Keratinocyte (primary cell): ENCODE data around the gene UBA6.

Source experiments
- EZH2 ChIP-seq: IDR thresholded peaks from one replicate; pipeline ENCODE4 v1.6.1; 2012; ENCODE audit warnings: inconsistent platforms, mild to moderate bottlenecking, low read length, moderate library complexity
- TF ChIP-seq, protein P1 (sequence below), 3 experiments: IDR thresholded peaks in 1 of 3; conservative IDR thresholded peaks in 1 of 3; optimal IDR thresholded peaks in 1 of 3; 2 replicates in 2 of 3; 3 replicates in 1 of 3; pipeline versions ENCODE3 to v1.5.1; 2011; ENCODE audit warnings: low read length in 3 of 3, mild to moderate bottlenecking in 3 of 3, moderate library complexity in 2 of 3, control low read depth in 1 of 3, inconsistent platforms in 1 of 3; ENCODE audit not compliant: insufficient read depth in 2 of 3; ENCODE audit errors: extremely low read depth in 1 of 3

DNA sequence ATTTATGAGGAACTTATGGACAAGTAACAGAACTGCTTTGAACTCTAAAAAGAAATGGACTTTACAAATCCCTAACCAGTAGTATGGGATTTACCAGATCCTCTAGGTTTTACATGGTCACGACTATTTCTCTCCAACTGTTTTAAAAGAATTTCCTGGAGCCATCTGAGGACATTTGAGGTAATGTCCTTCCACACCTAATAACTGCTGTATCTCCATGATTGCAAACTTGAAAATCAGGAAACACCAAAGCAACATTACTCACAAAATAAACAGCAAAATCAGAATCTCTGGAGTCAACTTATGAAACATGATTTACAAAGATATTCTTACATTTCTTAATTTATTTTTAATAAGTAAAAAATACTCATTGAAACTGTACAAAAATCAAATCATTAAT is 84.5 kb downstream of the UBA6 start:
- TF ChIP-seq EZH2 = no peak
- TF ChIP-seq, protein P1, sequence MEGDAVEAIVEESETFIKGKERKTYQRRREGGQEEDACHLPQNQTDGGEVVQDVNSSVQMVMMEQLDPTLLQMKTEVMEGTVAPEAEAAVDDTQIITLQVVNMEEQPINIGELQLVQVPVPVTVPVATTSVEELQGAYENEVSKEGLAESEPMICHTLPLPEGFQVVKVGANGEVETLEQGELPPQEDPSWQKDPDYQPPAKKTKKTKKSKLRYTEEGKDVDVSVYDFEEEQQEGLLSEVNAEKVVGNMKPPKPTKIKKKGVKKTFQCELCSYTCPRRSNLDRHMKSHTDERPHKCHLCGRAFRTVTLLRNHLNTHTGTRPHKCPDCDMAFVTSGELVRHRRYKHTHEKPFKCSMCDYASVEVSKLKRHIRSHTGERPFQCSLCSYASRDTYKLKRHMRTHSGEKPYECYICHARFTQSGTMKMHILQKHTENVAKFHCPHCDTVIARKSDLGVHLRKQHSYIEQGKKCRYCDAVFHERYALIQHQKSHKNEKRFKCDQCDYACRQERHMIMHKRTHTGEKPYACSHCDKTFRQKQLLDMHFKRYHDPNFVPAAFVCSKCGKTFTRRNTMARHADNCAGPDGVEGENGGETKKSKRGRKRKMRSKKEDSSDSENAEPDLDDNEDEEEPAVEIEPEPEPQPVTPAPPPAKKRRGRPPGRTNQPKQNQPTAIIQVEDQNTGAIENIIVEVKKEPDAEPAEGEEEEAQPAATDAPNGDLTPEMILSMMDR (optimal IDR thresholded peaks at IDR 0.05 in 1 of 3, IDR thresholded peaks at IDR 0.05 in 1 of 3, conservative IDR thresholded peaks at IDR 0.05 in 1 of 3; ENCODE audit: extremely low read depth in 1 of 3, insufficient read depth in 2 of 3, low read length in 3 of 3) = no peak
